GM12864 (cell line): ENCODE data around the gene CHD5.

Source experiments
- DNase-seq: peaks from one replicate; pipeline ENCODE4 v3.0.0-alpha.2; 2011; ENCODE audit warnings: low read depth
- H3K4me3 ChIP-seq: 2 replicates; pipeline ENCODE4 v1.5.1; 2011; ENCODE audit warnings: mild to moderate bottlenecking, low read depth, low read length, control low read depth
- CTCF ChIP-seq: IDR thresholded peaks from 2 replicates; pipeline ENCODE4 v1.5.1; 2011; ENCODE audit warnings: low read depth, mild to moderate bottlenecking, moderate library complexity, low read length, control low read depth, inconsistent platforms; ENCODE audit errors: missing control alignments

CHD5 gene

DNA sequence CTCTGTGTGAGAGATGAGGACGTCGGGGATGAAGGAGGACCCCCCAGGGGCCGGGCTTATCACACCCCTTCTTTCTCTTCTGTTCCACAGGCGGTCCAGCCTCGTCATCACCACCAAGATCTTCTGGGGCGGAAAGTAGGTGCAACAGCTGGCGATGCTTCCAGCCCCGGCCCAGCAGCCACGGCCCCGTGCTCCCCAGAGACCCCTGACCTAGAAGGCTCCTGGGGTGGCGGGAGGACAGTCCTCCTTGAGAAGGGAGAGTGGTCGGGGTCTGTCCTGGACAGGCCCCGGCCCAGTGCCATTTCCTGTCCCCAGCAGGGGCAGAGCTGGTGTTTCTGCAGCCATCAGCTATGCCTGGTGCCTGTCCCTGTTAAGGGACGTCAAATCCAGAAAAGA, 92.7 kb downstream of the CHD5 start:
- no peak overlapping the region for H3K4me3 ChIP-seq
- no peak for TF ChIP-seq CTCF
- DNase-seq: no peak

DNA sequence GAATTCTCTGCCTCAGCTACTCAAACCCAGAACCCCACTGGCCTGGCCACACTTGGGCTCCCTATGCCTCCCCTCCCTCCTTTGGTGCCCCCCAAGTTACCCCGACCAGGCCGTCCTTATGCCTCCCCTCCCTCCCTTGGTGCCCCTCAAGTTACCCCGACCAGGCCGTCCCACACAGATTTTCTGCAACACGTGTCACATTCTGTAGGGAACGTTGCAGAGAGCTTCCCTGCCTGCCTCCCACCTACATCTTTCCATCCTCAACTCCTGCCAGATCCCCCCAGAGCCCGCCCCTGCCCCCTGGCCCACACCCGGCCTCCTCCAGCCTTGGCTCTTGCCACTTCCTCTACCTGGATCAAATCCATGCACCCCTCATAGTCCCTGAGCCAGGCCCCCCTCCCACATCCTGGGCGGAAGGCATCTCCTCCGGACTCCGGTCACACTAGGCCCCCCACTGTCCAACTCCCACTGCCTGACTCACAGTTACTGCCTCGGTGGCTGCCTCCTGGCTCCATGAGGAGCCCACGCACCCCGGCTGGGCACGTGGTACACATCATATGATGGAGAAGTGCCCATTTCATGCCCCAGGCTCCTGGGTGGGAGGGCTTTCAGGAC, 93.3 kb downstream of the CHD5 start:
- DNase-seq: no peak
- no peak overlapping the region for H3K4me3 ChIP-seq
- no peak for TF ChIP-seq CTCF

DNA sequence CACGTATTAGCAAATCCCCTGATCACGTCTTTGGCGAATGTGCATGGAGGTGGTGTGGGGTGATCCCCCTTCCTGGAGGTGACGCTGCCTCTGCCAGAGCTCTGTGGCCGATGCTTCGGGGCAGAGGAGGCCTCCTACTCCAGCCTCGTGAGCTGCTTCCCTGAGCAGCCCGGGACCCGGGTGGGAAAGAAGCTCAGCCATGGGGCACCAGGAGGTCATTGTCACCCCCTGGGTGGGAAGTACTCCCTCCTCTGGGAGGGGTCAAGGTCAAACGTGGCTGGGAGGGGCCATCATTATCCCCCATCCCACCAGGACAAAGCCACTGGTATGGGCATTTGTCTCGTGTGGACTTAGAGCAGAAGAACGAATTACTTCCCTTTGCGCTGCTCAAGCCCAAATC, 93.8 kb downstream of the CHD5 start:
- TF ChIP-seq CTCF: no peak
- DNase-seq: no peak
- no peak overlapping the region for H3K4me3 ChIP-seq

DNA sequence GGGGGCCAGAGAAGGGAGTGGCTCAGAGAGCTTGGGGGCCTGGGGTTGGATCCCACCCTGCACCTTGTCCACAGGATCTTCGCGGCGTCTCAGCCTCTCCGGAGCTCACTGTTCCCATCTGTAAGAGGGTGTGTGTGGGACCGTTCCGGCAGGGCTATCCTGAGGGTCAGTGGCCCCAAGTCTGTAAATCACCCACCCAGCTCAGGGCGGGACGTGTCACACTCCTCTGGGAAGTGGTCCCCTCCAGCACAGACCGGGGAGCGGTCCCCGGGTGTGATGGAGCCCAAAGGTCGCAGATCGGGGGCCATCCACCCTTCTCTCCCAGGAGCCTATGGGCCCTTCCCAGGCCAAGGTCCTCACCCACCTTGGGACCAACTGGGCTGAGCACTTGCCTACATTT, 94.5 kb downstream of the CHD5 start:
- no peak overlapping the region for H3K4me3 ChIP-seq
- no peak for TF ChIP-seq CTCF
- DNase-seq: no peak

DNA sequence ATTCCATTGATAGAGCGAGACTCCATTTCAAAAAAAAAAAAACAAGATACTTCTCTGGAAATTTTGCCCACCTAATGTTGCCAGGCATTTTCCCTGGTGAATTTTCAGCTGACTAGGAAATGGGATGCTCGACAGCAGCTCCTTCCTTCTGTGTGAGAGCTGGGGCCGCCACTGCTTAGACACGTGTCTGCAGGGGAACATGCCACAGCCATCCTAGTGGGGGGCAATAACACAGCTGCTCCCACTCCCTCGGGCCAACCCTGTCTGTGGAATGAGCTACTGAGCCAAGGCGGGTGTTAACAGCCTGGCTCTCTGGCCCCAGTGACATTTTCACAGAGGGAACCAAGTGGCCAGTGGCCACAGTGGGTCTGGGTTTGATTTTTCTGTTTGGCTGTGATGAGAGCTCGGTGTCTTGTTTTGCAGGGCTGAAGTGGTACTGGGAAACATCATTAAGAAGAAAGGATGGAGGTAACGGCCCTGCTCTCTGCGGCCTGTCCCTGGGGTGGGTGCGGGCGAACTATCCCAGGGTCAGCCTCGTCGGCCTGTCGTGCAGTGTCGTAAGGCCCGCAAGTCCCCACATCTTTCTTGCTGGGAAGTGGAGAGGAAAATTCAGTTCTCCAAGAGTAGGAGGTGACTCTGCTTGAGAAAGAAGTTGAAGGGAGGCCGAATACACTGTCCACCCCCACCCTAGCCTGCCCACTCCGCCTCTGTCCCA, 95.2 kb downstream of the CHD5 start:
- no peak for TF ChIP-seq CTCF
- no peak for DNase-seq
- no peak overlapping the region for H3K4me3 ChIP-seq

DNA sequence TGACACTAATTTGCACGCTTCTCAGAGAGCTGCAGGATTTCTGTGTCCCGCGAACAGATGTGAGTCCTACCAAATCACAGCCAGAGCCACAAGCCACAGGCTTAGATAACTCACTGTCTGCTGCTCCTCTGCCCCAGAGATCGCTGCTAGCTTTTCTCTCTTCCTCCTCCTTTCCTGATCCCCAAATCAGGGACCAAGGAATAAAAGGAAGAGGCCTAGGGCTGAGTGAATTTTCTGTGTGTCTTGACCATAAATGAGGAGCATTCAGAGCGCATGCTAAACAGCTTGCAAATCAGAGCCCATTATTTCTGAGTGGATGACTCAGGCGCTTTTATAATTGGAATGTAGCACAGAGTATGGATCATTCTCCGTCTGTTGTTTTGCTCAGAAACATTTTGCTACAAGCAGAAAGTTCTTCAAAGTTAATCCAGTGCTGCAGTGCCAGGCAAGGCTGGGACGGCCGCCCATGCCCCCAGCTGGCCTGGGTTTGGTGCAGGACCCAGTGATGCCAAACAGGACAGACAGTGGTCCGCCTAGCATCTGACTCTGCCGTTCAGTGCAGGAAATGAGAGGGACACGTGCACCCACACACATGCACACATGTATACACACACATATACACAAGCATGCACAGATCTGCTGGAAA, 96.2 kb downstream of the CHD5 start:
- TF ChIP-seq CTCF: no peak
- no peak overlapping the region for H3K4me3 ChIP-seq
- no peak for DNase-seq

DNA sequence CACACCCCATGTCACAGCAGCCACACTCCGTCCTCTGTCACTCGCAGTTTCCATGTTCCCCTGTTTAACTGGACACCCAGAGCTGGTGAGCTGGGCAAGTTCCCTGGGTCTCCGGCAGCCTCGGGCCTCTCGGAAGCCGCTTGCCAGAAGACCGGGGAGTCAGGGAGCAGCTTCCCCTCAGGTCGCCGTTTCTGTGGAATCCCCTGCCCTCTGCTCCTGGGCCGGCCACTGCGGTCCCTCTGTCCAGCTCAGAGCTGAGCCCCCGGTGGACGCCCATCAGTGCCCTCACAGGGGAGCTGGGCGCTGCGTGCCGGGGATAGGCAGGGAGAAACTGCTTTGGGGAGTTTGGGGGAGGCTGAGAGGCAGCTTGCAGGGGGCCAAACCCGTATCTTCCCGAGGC, 96.7 kb downstream of the CHD5 start:
- no peak overlapping the region for H3K4me3 ChIP-seq
- no peak for DNase-seq
- TF ChIP-seq CTCF: no peak
